ENCODE data around the gene GLP2R.

GRCh38 chr17:9801505-9801904 lies 24.2 kb upstream of the GLP2R start:
- TF ChIP-seq CTCF (IDR thresholded peaks at IDR 0.05) (no peak), EP300 (IDR thresholded peaks at IDR 0.05) (no peak), POLR2A (IDR thresholded peaks at IDR 0.05) (no peak)
